H1 (cell line): ENCODE measurements around the gene TTC33. TPM values are rescaled to one million over a fixed set of nuclear protein-coding genes. Genes with fewer than 3 reads are reported as not detected.
"Not testable (repeated sequence)": the region's sequence is repeated elsewhere in the genome, so short reads cannot be mapped to it uniquely, and the experiment has no call there.

ENCODE experiments used
- CTCF ChIA-PET: fragments of 300-600 bp; sonication (Branson Sonifier 250); formaldehyde crosslinking; loops from one replicate; lab custom pipeline; 2021; ENCODE audit not compliant: partially characterized antibody; lab: Charles Lee
- POLR2A ChIA-PET: fragments of 300-600 bp; sonication (Branson Sonifier 250); formaldehyde crosslinking; loops from one replicate; lab custom pipeline; 2021; ENCODE audit warnings: inconsistent platforms; ENCODE audit not compliant: partially characterized antibody; lab: Charles Lee
- DNase-seq, 2 experiments: peaks; one replicate each; pipeline versions ENCODE4 v3.0.0 to v3.0.0-alpha.2; 2010 to 2022; ENCODE audit warnings: low spot score in 2 of 2, low read depth in 1 of 2, mixed read lengths in 1 of 2
- FAIRE-seq: peaks from 2 replicates; lab custom pipeline; 2011; peaks lifted over from hg19 to GRCh38; lab: Jason Lieb, UNC
- H2AFZ ChIP-seq: 2 replicates; pipeline ENCODE4 v1.8.1; 2012; ENCODE audit warnings: low read length, inconsistent platforms
- H2AK5ac ChIP-seq: 2 replicates; pipeline ENCODE4 v1.6.1; 2013; ENCODE audit warnings: low read depth, low read length
- H2BK120ac ChIP-seq: replicated peaks from 2 replicates; pipeline ENCODE3; 2013; ENCODE audit warnings: low read depth, low read length, inconsistent platforms
- H2BK12ac ChIP-seq: 2 replicates; pipeline ENCODE4 v1.6.1; 2013; ENCODE audit warnings: low read depth, low read length
- H2BK15ac ChIP-seq: 2 replicates; pipeline ENCODE4 v1.6.1; 2013; ENCODE audit warnings: low read length
- H2BK20ac ChIP-seq: 2 replicates; pipeline ENCODE4 v1.6.1; 2013; ENCODE audit warnings: low read length
- H2BK5ac ChIP-seq: 2 replicates; pipeline ENCODE4 v1.6.1; 2013; ENCODE audit warnings: low read depth, low read length
- H3K14ac ChIP-seq: 2 replicates; pipeline ENCODE4 v1.6.1; 2013; ENCODE audit warnings: inconsistent platforms; ENCODE audit not compliant: insufficient read length
- H3K18ac ChIP-seq: 2 replicates; pipeline ENCODE4 v1.6.1; 2013; ENCODE audit warnings: low read length; ENCODE audit errors: extremely low read depth
- H3K23ac ChIP-seq: 2 replicates; pipeline ENCODE4 v1.6.1; 2013; ENCODE audit warnings: inconsistent platforms; ENCODE audit not compliant: insufficient read length
- H3K23me2 ChIP-seq: 2 replicates; pipeline ENCODE4 v1.6.1; 2013; ENCODE audit warnings: low read depth, low read length
- H3K27ac ChIP-seq: 2 replicates; pipeline ENCODE4 v1.6.1; 2011; ENCODE audit warnings: low read depth, low read length, inconsistent platforms
- H3K27me3 ChIP-seq, 4 experiments: replicated peaks in 1 of 4; 1 replicate in 1 of 4; 2 replicates in 3 of 4; pipeline versions ENCODE4 v1.6.1 to v1.8.1; 2011 to 2013; ENCODE audit warnings: low read length in 3 of 4, mild to moderate bottlenecking in 3 of 4, inconsistent platforms in 2 of 4, mixed read lengths in 2 of 4, moderate library complexity in 1 of 4; ENCODE audit not compliant: control insufficient read depth in 3 of 4, insufficient read depth in 3 of 4; ENCODE audit errors: extremely low read depth in 1 of 4
- H3K36me3 ChIP-seq, 4 experiments: 2 replicates each; pipeline versions ENCODE4 v1.6.1 to v1.8.1; 2011 to 2013; ENCODE audit warnings: mild to moderate bottlenecking in 4 of 4, low read length in 3 of 4, moderate library complexity in 2 of 4, control low read depth in 1 of 4, inconsistent platforms in 1 of 4; ENCODE audit not compliant: insufficient read depth in 4 of 4, control insufficient read depth in 2 of 4
- H3K4ac ChIP-seq: replicated peaks from 2 replicates; pipeline ENCODE3; 2013; ENCODE audit warnings: low read length, low read depth, mixed read lengths, inconsistent platforms; ENCODE audit not compliant: insufficient read length
- H3K4me1 ChIP-seq, 4 experiments: replicated peaks in 1 of 4; 1 replicate in 1 of 4; 2 replicates in 3 of 4; pipeline versions ENCODE4 v1.6.1 to v1.8.1; 2011 to 2013; ENCODE audit warnings: low read length in 3 of 4, inconsistent platforms in 2 of 4, mixed read lengths in 1 of 4; ENCODE audit not compliant: insufficient read depth in 4 of 4, control insufficient read depth in 3 of 4
- H3K4me2 ChIP-seq, 2 experiments: 2 replicates each; pipeline versions ENCODE4 v1.6.1 to v1.8.1; 2011 to 2013; ENCODE audit warnings: low read depth in 2 of 2, low read length in 2 of 2, control low read depth in 1 of 2, inconsistent platforms in 1 of 2, mild to moderate bottlenecking in 1 of 2; ENCODE audit not compliant: insufficient read depth in 1 of 2
- H3K4me3 ChIP-seq, 4 experiments: fragments of 200-600, 300-600 bp in 1 of 4; sonication (generic), shearing (Covaris generic), sonication (Bioruptor Twin) in 1 of 4; 2 replicates each; pipeline versions ENCODE4 v1.5.1 to v1.8.1; 2011 to 2016; ENCODE audit warnings: low read length in 4 of 4, low read depth in 3 of 4, control low read depth in 2 of 4, inconsistent platforms in 2 of 4, mild to moderate bottlenecking in 2 of 4, mixed read lengths in 1 of 4, moderate library complexity in 1 of 4; ENCODE audit not compliant: insufficient read depth in 2 of 4; ENCODE audit errors: extremely low read depth in 1 of 4
- H3K56ac ChIP-seq: replicated peaks from 2 replicates; pipeline ENCODE3; 2013; ENCODE audit warnings: low read depth, mild to moderate bottlenecking, mixed read lengths, low read length, inconsistent platforms; ENCODE audit not compliant: insufficient read length
- H3K79me1 ChIP-seq: 2 replicates; pipeline ENCODE4 v1.6.1; 2013; ENCODE audit warnings: low read depth, low read length, control low read depth
- H3K79me2 ChIP-seq, 2 experiments: 2 replicates each; pipeline versions ENCODE4 v1.6.1 to v1.8.1; 2012 to 2013; ENCODE audit warnings: low read length in 2 of 2, mild to moderate bottlenecking in 2 of 2, inconsistent platforms in 1 of 2; ENCODE audit not compliant: insufficient read depth in 2 of 2, control insufficient read depth in 1 of 2
- H3K9ac ChIP-seq, 4 experiments: replicated peaks in 1 of 4; 1 replicate in 1 of 4; 2 replicates in 3 of 4; pipeline versions ENCODE4 v1.6.1 to v1.8.1; 2011 to 2013; ENCODE audit warnings: low read depth in 3 of 4, low read length in 3 of 4, control low read depth in 2 of 4, mild to moderate bottlenecking in 2 of 4, moderate library complexity in 2 of 4, inconsistent platforms in 1 of 4; ENCODE audit errors: extremely low read depth in 1 of 4
- H3K9me3 ChIP-seq, 2 experiments: 2 replicates each; pipeline versions ENCODE4 v1.6.1 to v1.8.1; 2012 to 2013; ENCODE audit warnings: mild to moderate bottlenecking in 2 of 2, moderate library complexity in 2 of 2, control low read depth in 1 of 2, inconsistent platforms in 1 of 2, low read depth in 1 of 2, low read length in 1 of 2, mixed read lengths in 1 of 2; ENCODE audit not compliant: insufficient read depth in 2 of 2
- H4K20me1 ChIP-seq, 2 experiments: replicated peaks in 1 of 2; 2 replicates each; pipeline versions ENCODE3 to v1.8.1; 2011 to 2013; ENCODE audit warnings: inconsistent platforms in 2 of 2, low read length in 2 of 2, mild to moderate bottlenecking in 1 of 2; ENCODE audit not compliant: insufficient read depth in 2 of 2, control insufficient read depth in 1 of 2
- H4K5ac ChIP-seq: 2 replicates; pipeline ENCODE4 v1.6.1; 2013; ENCODE audit warnings: low read length, low read depth, mixed read lengths, inconsistent platforms; ENCODE audit not compliant: insufficient read length
- H4K8ac ChIP-seq: 2 replicates; pipeline ENCODE4 v1.8.0; 2013; ENCODE audit warnings: mild to moderate bottlenecking, moderate library complexity, low read length, inconsistent platforms; ENCODE audit not compliant: insufficient read depth; ENCODE audit errors: extremely low read depth
- H4K91ac ChIP-seq: replicated peaks from 2 replicates; pipeline ENCODE3; 2013; ENCODE audit warnings: low read length, mixed read lengths, inconsistent platforms; ENCODE audit not compliant: insufficient read length
- polyA plus RNA-seq, 7 experiments: library from polyadenylated mRNA; depleted of rRNA in 3 of 7; stranded (reverse) in 5 of 7; unstranded in 2 of 7; fragments of >200 nt in 5 of 7; fragments of 200-250 nt in 2 of 7; gene quantifications; 1 replicate in 5 of 7; 2 replicates in 1 of 7; 4 replicates in 1 of 7; pipeline versions ENCODE4 v1.2.1 to v1.2.3, GENCODE V29; 2011 to 2013; ENCODE audit warnings: missing spikeins in 2 of 7, mixed read lengths in 2 of 7
- total RNA-seq: library from RNA; stranded (reverse); fragmentation: NEBNext Ultra II Directional; extraction: Animal tissue kit (Norgen Biotek cat#: 25700); gene quantifications from 2 replicates; pipeline ENCODE4 v1.2.1, GENCODE V29; 2021

The TTC33 gene
- total and polyA plus RNA-seq, 2 of the 8 experiments (the other 6 are each of a cell fraction or from before 2014, with no cell fraction given) = 1.2 to 12.6 TPM

DNA sequence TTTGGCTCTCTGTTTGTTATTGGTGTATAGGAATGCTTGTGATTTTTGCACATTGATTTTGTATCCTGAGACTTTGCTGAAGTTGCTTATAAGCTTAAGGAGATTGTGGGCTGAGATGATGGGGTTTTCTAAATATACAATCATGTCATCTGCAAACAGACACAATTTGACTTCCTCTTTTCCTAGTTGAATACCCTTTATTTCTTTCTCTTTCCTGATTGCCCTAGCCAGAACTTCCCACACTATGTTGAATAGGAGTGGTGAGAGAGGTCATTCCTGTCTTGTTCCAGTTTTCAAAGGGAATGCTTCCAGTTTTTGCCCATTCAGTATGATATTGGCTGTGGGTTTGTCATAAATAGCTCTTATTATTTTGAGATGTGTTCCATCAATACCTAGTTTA lies 192.6 kb downstream of the TTC33 start:
- H3K4me3 ChIP-seq, H2BK5ac ChIP-seq, H3K79me1 ChIP-seq, H4K20me1 ChIP-seq, H2BK12ac ChIP-seq, H3K56ac ChIP-seq, H2BK120ac ChIP-seq, H2BK20ac ChIP-seq, H3K4ac ChIP-seq, H4K91ac ChIP-seq, H3K9ac ChIP-seq, H2BK15ac ChIP-seq, H3K36me3 ChIP-seq, H3K9me3 ChIP-seq, H3K18ac ChIP-seq, DNase-seq, H3K27ac ChIP-seq, H3K27me3 ChIP-seq, H3K4me1 ChIP-seq, H2AK5ac ChIP-seq, H3K79me2 ChIP-seq, H3K23me2 ChIP-seq, POLR2A ChIA-PET, H3K14ac ChIP-seq, FAIRE-seq, H4K8ac ChIP-seq, H4K5ac ChIP-seq, H2AFZ ChIP-seq, H3K4me2 ChIP-seq, H3K23ac ChIP-seq: not testable (repeated sequence)
- CTCF ChIA-PET = interaction anchor here (0.9 kb wide), 1 partner anchor 12 kb away, joined by 3 read pairs; no protein-coding TSS in a partner anchor
